B cell (primary cell): Measurements from ENCODE around the gene E2F2. TPM values are rescaled to one million over a fixed set of nuclear protein-coding genes. Genes with fewer than 3 reads are reported as not detected.

Source experiments
- ATAC-seq: fragments of 200-7000 bp; cut with Tn5 transposase; one replicate; pipeline ENCODE4 v1.10.0; 2021; ENCODE audit warnings: low read depth, mild to moderate bottlenecking, moderate number of reproducible peaks, moderate library complexity
- CTCF ChIA-PET: fragments of 350-600 bp; sonication (Branson Sonifier 250); formaldehyde crosslinking; loops from one replicate; lab custom pipeline; 2021; ENCODE audit warnings: antibody characterized with exemption, inconsistent platforms; lab: Charles Lee
- POLR2A ChIA-PET: fragments of 350-600 bp; sonication (Branson Sonifier 250); formaldehyde crosslinking; loops from one replicate; lab custom pipeline; 2021; ENCODE audit warnings: antibody characterized with exemption; lab: Charles Lee
- DNase-seq: peaks from one replicate; pipeline ENCODE4 v3.0.0; 2013
- H2AFZ ChIP-seq: 2 replicates; pipeline ENCODE4 v1.6.1; 2012; ENCODE audit warnings: mild to moderate bottlenecking, low read depth, low read length; ENCODE audit not compliant: insufficient read depth, poor library complexity, severe bottlenecking
- H3K27ac ChIP-seq, 2 donors: 1 replicate in 1 of 2; 2 replicates in 1 of 2; pipeline ENCODE4 v1.5.1; 2012 to 2013; ENCODE audit warnings: low read length in 2 of 2, mild to moderate bottlenecking in 2 of 2, moderate library complexity in 1 of 2
- H3K27me3 ChIP-seq, 4 experiments: fragments of 200-600 bp in 1 of 4; sonication (generic) in 1 of 4; replicated peaks in 1 of 4; 1 replicate in 2 of 4; 2 replicates in 2 of 4; pipeline versions ENCODE4 v1.6.1 to v1.7.0; 2013 to 2016; ENCODE audit warnings: low read length in 3 of 4, mild to moderate bottlenecking in 2 of 4, mixed read lengths in 1 of 4, moderate library complexity in 1 of 4; ENCODE audit not compliant: insufficient read depth in 4 of 4, control insufficient read depth in 3 of 4; ENCODE audit errors: control extremely low read depth in 1 of 4
- H3K36me3 ChIP-seq, 2 experiments: replicated peaks in 1 of 2; 1 replicate in 1 of 2; 2 replicates in 1 of 2; pipeline versions ENCODE4 v1.6.1 to v1.7.1; 2013; ENCODE audit warnings: low read length in 1 of 2; ENCODE audit not compliant: insufficient read depth in 2 of 2, control insufficient read depth in 1 of 2; ENCODE audit errors: control extremely low read depth in 1 of 2, extremely low read depth in 1 of 2
- H3K4me1 ChIP-seq, 2 donors: fragments of 200-600 bp in 1 of 2; sonication (generic) in 1 of 2; 1 replicate in 1 of 2; 2 replicates in 1 of 2; pipeline versions ENCODE4 v1.5.1 to v1.6.1; 2013 to 2017; ENCODE audit warnings: low read length in 2 of 2; ENCODE audit not compliant: control insufficient read depth in 2 of 2, insufficient read depth in 2 of 2
- H3K4me2 ChIP-seq: replicated peaks from 2 replicates; pipeline ENCODE3; 2012; ENCODE audit warnings: mild to moderate bottlenecking, low read depth, low read length; ENCODE audit not compliant: poor library complexity, severe bottlenecking
- H3K4me3 ChIP-seq, 5 experiments: fragments of 200-600 bp in 1 of 5; sonication (generic) in 1 of 5; 1 replicate in 3 of 5; 2 replicates in 2 of 5; pipeline versions ENCODE4 v1.5.1 to v1.7.0; 2011 to 2016; ENCODE audit warnings: low read length in 4 of 5, mild to moderate bottlenecking in 4 of 5, low read depth in 2 of 5, control low read depth in 1 of 5, moderate library complexity in 1 of 5; ENCODE audit not compliant: insufficient read depth in 1 of 5; ENCODE audit errors: control extremely low read depth in 1 of 5, extremely low read depth in 1 of 5
- H3K79me2 ChIP-seq: fragments of 200-600 bp; sonication (generic); one replicate; pipeline ENCODE4 v1.6.0; 2016; ENCODE audit warnings: low read length; ENCODE audit not compliant: control insufficient read depth, insufficient read depth
- H3K9ac ChIP-seq: fragments of 200-600 bp; sonication (generic); 2 replicates; pipeline ENCODE4 v1.6.1; 2017; ENCODE audit warnings: mild to moderate bottlenecking, low read length, moderate library complexity
- H3K9me3 ChIP-seq, 3 donors: one replicate each; pipeline versions ENCODE4 v1.6.1 to v1.7.1; 2013; ENCODE audit warnings: low read length in 2 of 3; ENCODE audit not compliant: control insufficient read depth in 2 of 3, insufficient read depth in 1 of 3; ENCODE audit errors: control extremely low read depth in 1 of 3
- H4K20me1 ChIP-seq: 2 replicates; pipeline ENCODE4 v1.6.0; 2012; ENCODE audit warnings: mild to moderate bottlenecking, low read length; ENCODE audit not compliant: insufficient read depth, control insufficient read depth, poor library complexity, severe bottlenecking
- H3K27ac Mint-ChIP-seq: one replicate; pipeline ENCODE4 v1.8.0; 2021; ENCODE audit warnings: mixed read lengths
- H3K27me3 Mint-ChIP-seq: one replicate; pipeline ENCODE4 v1.8.0; 2021; ENCODE audit warnings: mixed read lengths
- H3K4me1 Mint-ChIP-seq: one replicate; pipeline ENCODE4 v1.8.0; 2021; ENCODE audit warnings: mixed read lengths
- H3K4me3 Mint-ChIP-seq: one replicate; pipeline ENCODE4 v1.8.0; 2021; ENCODE audit warnings: mixed read lengths
- H3K9me3 Mint-ChIP-seq: one replicate; pipeline ENCODE4 v1.8.0; 2022; ENCODE audit warnings: mixed read lengths; ENCODE audit not compliant: insufficient read depth
- CTCF ChIP-seq: fragments of 200-600 bp; IDR thresholded peaks from one replicate; pipeline ENCODE4 v1.8.0; 2022; ENCODE audit warnings: antibody characterized with exemption, mild to moderate bottlenecking
- EZH2 ChIP-seq: IDR thresholded peaks from 2 replicates; pipeline ENCODE4 v1.6.1; 2012; ENCODE audit warnings: borderline replicate concordance, low read depth, mild to moderate bottlenecking, moderate library complexity, low read length; ENCODE audit not compliant: insufficient read depth, poor library complexity, severe bottlenecking
- WGBS: methylation state at CpG from one replicate; pipeline ENCODE4 v1.1.5; 2013; ENCODE audit warnings: missing lambda C conversion rate; ENCODE audit not compliant: insufficient coverage; 5-methylcytosine and 5-hydroxymethylcytosine counted together
- intact Hi-C: fragments of 100-400 bp; cut with micrococcal nuclease; formaldehyde crosslinking; loops from one replicate; pipeline ENCODE4 v1.10.0; 2022
- polyA minus RNA-seq: library from RNA; depleted of rRNA, polyadenylated mRNA; stranded (reverse); fragments of >200 nt; gene quantifications from 2 replicates; pipeline ENCODE4 v1.2.3, GENCODE V29; 2012
- polyA plus RNA-seq: library from polyadenylated mRNA; depleted of rRNA; stranded (reverse); fragments of >200 nt; gene quantifications from 2 replicates; pipeline ENCODE4 v1.2.3, GENCODE V29; 2012
- total RNA-seq, 2 donors: library from RNA; stranded (reverse); fragments of 120-200 nt in 1 of 2; gene quantifications; 1 replicate in 1 of 2; 2 replicates in 1 of 2; pipeline versions ENCODE4 v1.2.3 to v1.2.4, GENCODE V29; 2013 to 2022

E2F2 gene
- total RNA-seq (1.2 and 3.2 TPM in 2 replicates), polyA plus RNA-seq (1.6 and 2.4 TPM in 2 replicates), polyA minus RNA-seq (5.7 and 7.3 TPM in 2 replicates)
- 4.3 TPM for total RNA-seq (2013)

GRCh38 chr1:23530747-23531561 lies at the start of gene E2F2:
E2F2 (minus strand) TSS chr1:23531233; CDS start chr1:23530793, 440 bp downstream.
- Mint-ChIP-seq H3K4me1 (peaks cover 79% of the 10 kb centered on the region), H3K27ac (peak within 1 kb of the TSS; percentile 61), H3K27me3 (no peaks in the 10 kb centered on the region), H3K4me3 (peak within 1 kb of the TSS; percentile 85), H3K9me3 (no peaks in the 10 kb centered on the region)
- H3K4me3 ChIP-seq, result peak within 1 kb of the TSS; percentile 40 to 71 (median 63)
- H3K9ac ChIP-seq, result peak within 1 kb of the TSS; percentile 70
- peak; percentile 83 for ATAC-seq
- H2AFZ ChIP-seq, result peak within 1 kb of the TSS; percentile 66
- peaks cover 69 to 75% of the 10 kb centered on the region in 2 donors for H3K4me1 ChIP-seq
- peak; percentile 91 for DNase-seq
- ChIA-PET POLR2A (interaction anchor here (0.6 to 1.5 kb wide), 8 partner anchors 29 to 373 kb away, joined by 3 to 10 read pairs (median 4); partner anchors contain the start of genes ASAP3 and HNRNPR), CTCF (interaction anchor here (1.3 to 17.1 kb wide), 6 partner anchors 8 to 432 kb away, joined by 3 to 332 read pairs (median 9); no protein-coding TSS in a partner anchor)
- peaks cover 9% of the 10 kb centered on the region for H3K79me2 ChIP-seq
- H3K9me3 ChIP-seq, result no peaks in the 10 kb centered on the region
- H3K36me3 ChIP-seq, result no peaks in the 10 kb centered on the region
- no peaks in the 10 kb centered on the region for H4K20me1 ChIP-seq
- peaks cover 0 to 7% (median 0%) of the 10 kb centered on the region in 4 experiments for H3K27me3 ChIP-seq
- under 1% methylated on average over 81 of the region's 85 CpGs for WGBS
- TF ChIP-seq EZH2 (no peak), CTCF (no peak)
- peak within 1 kb of the TSS; percentile 99 for H3K4me2 ChIP-seq
- intact Hi-C loops, result loop anchor here (1.0 to 2.0 kb wide), 4 partner anchors 9 to 212 kb away; partner anchors contain the start of genes ASAP3, ELOA and ZNF436
- no peak within 1 kb of the TSS for H3K27ac ChIP-seq
